Putamen (tissue), 1 donor: Measurements from ENCODE around the gene GKN2.
"Not testable (repeated sequence)": the region's sequence is repeated elsewhere in the genome, so short reads cannot be mapped to it uniquely, and the experiment has no call there.

Source experiments
- DNase-seq: peaks from one replicate; pipeline ENCODE4 v3.0.0-alpha.2; 2016; ENCODE audit warnings: low spot score

The GKN2 gene

GRCh38 chr2:68959001-68959400 is 6.3 kb upstream of the GKN2 start:
- DNase-seq, result no peak

GRCh38 chr2:68955432-68955831 is 2.7 kb upstream of the GKN2 start:
- DNase-seq, result not testable (repeated sequence)

DNA sequence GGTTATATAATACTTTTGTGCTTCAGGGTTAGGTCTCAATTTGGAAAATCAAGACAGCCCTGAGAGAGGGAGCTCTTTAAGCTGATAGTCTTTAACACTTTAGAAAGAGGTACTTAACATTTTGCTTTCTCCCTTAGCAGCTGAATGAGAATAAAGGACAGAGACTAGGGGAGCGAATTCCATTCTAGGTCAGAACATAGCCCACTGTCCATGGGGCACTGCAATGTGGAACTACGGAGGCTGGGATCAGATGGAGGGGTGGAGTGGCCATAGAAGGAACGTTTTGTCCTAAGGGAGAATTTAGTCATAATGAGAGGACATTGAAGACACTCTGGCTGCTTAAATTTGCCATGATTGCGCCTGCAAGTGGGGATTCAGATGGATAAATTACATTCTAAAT is 794 bp downstream of the GKN2 start:
- no peak for DNase-seq

GRCh38 chr2:68948710-68949109 is 4.0 kb downstream of the GKN2 start:
- no peak for DNase-seq

GRCh38 chr2:68946117-68946516 is 6.6 kb downstream of the GKN2 start:
- no peak for DNase-seq

GRCh38 chr2:68943581-68944568 is 8.8 kb downstream of the GKN2 start:
- DNase-seq, result peak; percentile 34

DNA sequence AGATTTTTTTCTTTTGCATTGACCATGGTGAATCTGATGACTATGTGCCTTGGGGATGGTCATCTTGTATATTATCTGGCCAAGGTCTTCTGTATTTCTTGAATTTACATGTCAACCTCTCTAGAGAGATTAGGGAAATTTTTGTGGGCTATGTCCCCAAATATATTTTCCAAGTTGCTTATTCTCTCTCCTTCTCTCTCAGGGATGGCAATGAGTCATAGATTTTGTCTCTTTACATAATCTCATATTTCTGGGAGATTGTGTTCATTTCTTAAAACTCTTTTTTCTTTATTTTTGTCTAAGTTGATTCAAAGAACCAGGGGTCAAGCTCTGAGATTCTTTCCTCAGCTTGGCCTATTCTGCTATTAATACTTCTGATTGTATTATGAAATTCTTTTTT is 9.9 kb downstream of the GKN2 start:
- DNase-seq, result no peak

DNA sequence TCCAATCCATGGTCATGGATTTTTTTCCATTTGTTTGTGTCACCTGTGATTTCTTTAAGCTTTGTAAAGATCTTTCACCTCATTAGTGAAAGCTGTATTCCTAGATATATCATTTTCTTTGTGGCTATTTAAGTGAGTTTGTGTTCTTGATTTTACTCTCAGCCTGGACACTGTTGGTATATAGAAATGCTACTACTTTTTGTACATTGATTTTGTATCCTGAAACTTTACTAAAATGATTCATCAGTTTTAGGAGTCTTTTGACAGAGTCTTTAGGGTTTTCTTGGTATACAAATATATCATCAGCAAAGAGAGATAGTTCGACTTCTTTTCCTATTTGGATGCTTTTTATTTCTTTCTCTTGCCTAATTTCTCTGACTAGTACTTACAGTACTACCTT is 12.3 kb downstream of the GKN2 start:
- DNase-seq, result no peak

- DNase-seq, result no peak
These were observed 12.7 kb downstream of the GKN2 start for GRCh38 chr2:68939962-68940361.

- no peak for DNase-seq
These were observed 13.8 kb downstream of the GKN2 start for GRCh38 chr2:68938938-68939337.

DNA sequence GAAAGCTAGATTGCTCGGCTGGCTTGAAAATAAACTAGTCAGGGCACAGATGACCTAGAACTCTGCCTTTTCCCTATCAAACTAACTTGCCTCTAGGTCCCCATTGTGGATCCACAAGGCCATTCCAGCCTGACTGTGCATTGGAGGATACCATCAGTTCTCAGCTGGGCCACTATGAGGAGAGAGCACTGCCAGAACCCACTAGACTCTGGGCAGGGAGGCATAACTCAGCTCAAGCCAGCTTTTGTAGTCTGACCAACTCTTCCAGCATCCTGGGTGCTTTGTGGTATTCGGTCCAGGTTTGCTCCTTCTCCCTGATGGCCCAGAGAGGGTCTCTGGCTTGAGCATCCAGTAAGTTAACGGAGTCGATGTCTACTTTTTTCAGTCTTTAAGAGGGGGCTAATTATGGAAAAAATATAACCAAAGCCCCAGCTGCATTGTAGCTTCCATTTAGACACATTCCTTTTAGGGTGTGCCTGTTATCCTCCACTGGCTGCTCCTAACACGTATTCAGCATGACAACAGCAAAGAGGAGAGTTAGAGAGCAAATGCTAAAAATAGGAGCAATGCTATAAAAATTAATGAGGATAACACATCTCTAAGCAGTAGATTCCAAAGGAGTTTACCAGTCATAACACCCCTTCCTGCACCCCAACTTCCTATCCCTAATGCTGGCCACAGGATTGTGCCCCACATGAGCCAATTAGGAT is 15.2 kb downstream of the GKN2 start:
- no peak for DNase-seq

- DNase-seq, result no peak
These were observed 15.8 kb downstream of the GKN2 start for GRCh38 chr2:68936889-68937288.

DNA sequence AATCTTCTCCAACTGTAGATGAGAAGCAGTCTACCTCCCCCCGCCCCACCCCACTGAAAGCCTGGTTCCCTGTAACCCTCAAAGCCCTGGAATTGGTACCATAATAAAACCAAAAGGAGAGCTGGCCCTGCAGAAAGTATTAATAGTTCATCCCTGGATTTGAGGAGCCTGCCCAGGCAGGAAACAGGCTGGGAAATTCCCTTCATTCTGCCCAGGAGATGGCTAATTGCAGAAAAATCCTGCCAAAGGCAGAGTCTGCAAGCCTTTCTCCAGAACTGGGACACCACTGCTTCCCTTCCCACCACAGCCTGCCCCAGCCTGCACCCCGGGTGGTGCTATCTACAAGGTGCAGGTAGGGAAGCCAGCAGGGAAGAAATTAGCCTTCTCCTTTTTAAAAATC is 16.3 kb downstream of the GKN2 start:
- DNase-seq, result no peak

GRCh38 chr2:68935471-68935870 is 17.2 kb downstream of the GKN2 start:
- no peak for DNase-seq

DNA sequence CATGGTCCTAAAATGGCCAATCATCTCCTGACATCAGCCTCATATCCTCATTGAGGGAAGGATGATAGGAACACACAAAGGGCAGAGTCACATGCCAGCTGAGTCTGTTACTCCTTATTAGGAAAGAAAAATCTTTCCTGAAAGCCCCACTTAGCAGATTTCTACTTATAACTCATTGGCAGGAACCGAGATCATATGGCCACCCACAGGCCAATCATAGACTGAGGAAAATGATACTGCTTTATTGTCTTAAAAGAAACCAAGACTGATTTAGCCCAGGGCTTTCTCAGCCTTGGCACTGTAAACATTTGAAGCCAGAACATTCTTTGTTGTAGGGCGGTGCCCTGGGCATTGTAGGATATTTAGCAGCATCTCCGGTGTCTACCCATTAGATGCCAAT is 18.7 kb downstream of the GKN2 start:
- no peak for DNase-seq

DNA sequence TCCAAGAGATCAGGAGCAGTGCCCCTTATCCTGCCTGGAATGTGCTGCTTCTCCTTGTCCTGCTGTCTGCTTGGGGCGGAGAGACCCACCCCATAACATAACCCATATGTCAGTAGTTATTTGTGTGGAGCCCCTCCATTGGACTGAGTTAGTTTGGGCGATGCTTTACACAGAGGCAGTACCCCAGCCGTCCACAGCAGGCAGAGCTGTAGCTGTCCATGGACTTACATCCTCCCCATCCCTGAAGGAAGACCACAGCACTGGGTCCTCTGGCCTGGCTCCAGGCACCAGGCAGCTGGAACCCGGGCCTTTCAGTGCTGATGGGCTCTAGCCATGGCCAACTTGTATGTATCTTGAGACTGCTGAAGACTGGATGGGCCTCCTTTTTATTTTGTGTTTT is 20.3 kb downstream of the GKN2 start:
- no peak for DNase-seq

GRCh38 chr2:68931799-68932198 is 20.9 kb downstream of the GKN2 start:
- DNase-seq, result no peak

DNA sequence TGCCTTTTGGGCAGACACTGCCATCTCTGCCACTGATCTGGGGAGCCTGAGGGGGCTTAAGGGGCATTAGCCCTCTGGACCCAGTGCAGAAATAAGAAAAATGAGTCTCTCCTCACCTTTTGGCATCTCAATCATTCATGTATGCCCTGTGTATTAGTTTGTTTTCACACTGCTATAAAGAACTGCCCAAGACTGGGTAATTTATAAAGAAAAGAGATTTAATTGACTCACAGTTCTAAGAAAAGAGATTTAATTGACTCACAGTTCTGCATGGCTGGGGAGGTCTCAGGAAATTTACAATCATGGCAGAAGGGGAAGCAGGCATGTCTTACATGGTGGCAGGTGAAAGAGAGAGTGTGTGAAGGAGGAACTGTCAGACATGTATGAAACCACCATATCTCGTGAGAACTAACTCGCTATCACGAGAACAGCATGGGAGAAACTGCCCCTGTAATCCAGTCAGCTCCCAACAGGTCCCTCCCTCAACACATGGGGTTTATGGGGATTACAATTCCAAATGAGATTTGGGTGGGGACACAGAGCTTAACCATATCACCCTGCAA is 21.5 kb downstream of the GKN2 start:
- DNase-seq, result no peak

DNA sequence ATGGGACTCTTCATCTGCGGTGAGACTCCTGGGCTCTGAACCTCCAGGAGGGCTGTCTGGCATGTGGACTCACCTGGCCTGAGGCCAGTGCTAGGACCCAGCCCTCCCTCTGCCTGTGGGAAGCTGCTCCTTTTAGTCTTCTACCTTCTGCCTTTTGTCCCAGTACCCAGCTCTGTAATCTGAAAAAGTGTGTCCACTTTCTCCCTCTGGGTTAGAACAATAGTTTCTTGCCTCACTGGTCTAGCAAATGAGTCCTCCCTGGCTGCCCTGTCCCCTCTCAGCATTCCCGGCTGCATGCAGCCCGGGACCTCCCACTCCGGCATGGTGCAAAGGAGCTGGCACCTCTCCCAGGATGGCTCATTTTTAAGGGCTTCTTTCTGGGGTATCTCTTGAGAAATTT is 25.9 kb downstream of the GKN2 start:
- DNase-seq, result no peak

DNA sequence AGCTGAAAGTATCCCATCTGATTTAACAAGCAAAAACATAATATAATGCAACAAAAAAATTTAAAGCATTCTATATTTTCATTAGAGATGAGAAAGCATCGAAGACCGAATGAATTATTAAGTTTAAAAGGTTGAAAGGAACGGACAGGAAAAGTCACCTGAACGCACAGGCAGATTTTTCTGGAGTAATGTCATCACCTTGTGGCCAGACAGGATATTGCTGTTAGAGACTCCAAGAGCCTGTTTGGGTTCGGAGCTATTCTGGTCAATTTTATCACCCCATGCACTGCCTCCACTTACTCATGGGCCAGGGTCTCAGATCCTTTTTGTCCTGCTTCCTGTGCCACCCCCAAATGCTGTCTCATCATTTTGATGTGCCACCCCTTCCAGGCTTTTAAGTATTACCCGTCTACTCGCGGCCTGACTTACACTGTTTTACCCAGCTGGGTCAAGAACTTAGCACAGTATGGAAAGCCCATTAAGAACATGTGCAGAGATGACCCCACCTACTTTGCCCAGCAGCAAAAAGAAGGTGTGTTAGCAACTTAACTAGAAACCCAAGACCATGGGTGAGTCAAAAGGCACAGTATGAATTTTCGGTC is 27.3 kb downstream of the GKN2 start:
- DNase-seq, result peak; percentile 17

DNA sequence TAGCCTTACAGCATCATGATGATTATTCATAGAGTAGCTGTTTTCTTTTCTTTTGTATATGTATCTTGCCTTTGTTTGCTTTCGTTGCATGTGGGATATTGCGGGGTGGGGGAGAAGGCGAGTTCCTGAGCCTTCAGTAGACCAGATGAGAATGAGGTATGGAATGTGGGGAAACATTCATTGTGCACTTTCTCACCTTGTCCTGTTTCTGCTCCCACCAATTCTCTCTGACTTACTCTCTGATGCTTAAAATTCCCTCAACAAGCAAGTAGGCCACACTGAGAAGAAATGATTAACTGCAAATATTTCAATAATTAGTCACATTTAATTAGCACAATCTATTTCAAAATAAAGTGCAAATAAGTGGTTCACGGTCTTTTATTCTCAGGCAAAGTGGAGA is 31.0 kb downstream of the GKN2 start:
- DNase-seq, result no peak

- no peak for DNase-seq
These were observed 32.1 kb downstream of the GKN2 start for GRCh38 chr2:68920481-68921170.
